AG04449 (cell line): Measurements from ENCODE around the gene TIMMDC1.
"Not testable (repeated sequence)": the region's sequence is repeated elsewhere in the genome, so short reads cannot be mapped to it uniquely, and the experiment has no call there.

Experiments used
- CTCF ChIA-PET: fragments of 350-600 bp; formaldehyde crosslinking; extraction: SDS; loops from one replicate; lab custom pipeline; 2021; ENCODE audit warnings: antibody characterized with exemption; lab: Yijun Ruan, JAX
- POLR2A ChIA-PET: fragments of 400-600, 350-600 bp; formaldehyde crosslinking; extraction: SDS; loops from one replicate; lab custom pipeline; 2020; ENCODE audit warnings: antibody characterized with exemption, inconsistent platforms; lab: Yijun Ruan, JAX
- DNase-seq: peaks from one replicate; pipeline ENCODE4 v3.0.0-alpha.2; 2010; ENCODE audit warnings: low read depth, low spot score
- H3K4me3 ChIP-seq: 2 replicates; pipeline ENCODE4 v1.5.1; 2011; ENCODE audit warnings: low read depth, mild to moderate bottlenecking, control low read depth, low read length
- TF ChIP-seq, protein P1 (sequence below): IDR thresholded peaks from one replicate; pipeline ENCODE4 v1.5.1; 2011; ENCODE audit warnings: mild to moderate bottlenecking, moderate library complexity, low read length, control low read depth, inconsistent platforms; ENCODE audit not compliant: insufficient read depth; ENCODE audit errors: missing control alignments

The TIMMDC1 gene

DNA sequence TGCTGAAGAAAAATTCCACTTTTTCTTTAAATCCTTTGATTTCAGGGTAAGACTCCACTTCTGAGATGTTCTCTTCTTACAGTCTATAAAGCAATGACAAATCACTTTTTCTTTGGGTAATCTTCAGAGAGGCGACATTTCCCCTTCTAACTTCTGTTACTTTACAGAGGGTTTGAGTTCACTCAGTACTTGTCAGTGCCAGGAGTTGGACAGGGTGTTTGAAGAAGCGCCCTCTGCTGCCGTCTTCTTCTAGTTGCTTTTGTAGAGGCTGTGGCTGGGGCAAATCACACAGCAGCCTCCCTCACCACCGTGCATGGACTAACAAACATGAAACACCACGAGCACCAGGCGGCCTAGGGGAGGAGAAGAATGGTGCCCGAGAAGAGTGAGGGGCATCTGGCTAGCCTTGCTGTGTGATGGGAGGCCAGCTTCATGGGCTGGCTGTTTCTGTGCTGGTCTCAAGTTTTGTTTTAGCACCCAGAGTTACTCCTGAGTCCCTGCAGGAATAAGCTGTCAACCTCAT, 61.2 kb downstream of the TIMMDC1 start, which contains the start of gene CD80:
Gene CD80, minus strand, starts transcription at position 174 of the 523 bp plus-strand sequence. CDS start 1,886 bp downstream, outside the sequence.
- POLR2A ChIA-PET = no interaction called here
- TF ChIP-seq, protein P1, sequence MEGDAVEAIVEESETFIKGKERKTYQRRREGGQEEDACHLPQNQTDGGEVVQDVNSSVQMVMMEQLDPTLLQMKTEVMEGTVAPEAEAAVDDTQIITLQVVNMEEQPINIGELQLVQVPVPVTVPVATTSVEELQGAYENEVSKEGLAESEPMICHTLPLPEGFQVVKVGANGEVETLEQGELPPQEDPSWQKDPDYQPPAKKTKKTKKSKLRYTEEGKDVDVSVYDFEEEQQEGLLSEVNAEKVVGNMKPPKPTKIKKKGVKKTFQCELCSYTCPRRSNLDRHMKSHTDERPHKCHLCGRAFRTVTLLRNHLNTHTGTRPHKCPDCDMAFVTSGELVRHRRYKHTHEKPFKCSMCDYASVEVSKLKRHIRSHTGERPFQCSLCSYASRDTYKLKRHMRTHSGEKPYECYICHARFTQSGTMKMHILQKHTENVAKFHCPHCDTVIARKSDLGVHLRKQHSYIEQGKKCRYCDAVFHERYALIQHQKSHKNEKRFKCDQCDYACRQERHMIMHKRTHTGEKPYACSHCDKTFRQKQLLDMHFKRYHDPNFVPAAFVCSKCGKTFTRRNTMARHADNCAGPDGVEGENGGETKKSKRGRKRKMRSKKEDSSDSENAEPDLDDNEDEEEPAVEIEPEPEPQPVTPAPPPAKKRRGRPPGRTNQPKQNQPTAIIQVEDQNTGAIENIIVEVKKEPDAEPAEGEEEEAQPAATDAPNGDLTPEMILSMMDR = peak; percentile 45
- peak; percentile 5 for DNase-seq

DNA sequence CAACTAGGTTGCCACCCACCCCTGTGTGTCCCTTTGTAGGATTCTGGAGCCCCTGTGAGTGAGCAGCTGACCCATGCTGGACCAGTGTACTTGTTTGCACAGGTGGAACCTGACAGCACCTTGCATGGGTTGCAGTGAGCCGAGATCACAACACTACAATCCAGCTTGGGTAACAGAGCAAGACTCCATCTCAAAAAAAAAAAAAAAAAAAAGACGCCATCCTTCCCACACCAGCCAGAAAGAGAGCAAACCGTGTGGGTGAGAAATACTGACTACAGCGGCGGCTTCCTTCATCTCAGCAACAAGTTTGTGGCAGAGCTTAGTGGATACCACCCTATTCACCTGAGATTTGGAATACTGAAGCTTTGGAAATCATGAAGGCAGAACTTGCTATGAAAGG, 61.8 kb downstream of the TIMMDC1 start:
- TF ChIP-seq, protein P1 = no peak
- H3K4me3 ChIP-seq = no peak overlapping the region
- ChIA-PET POLR2A (no interaction called here), CTCF (interaction anchor here (1.1 to 2.2 kb wide), 3 partner anchors 9 to 31 kb away, joined by 3 to 9 read pairs (median 4); no protein-coding TSS in a partner anchor)
- DNase-seq = no peak

More for the DNA sequence above, 61.2 kb downstream of the TIMMDC1 start, which contains the start of gene CD80:
- H3K4me3 ChIP-seq = no peak within 1 kb of the TSS
- CTCF ChIA-PET = interaction anchor here (0.8 to 2.2 kb wide), 7 partner anchors 9 to 83 kb away, joined by 3 to 9 read pairs (median 3); no protein-coding TSS in a partner anchor

DNA sequence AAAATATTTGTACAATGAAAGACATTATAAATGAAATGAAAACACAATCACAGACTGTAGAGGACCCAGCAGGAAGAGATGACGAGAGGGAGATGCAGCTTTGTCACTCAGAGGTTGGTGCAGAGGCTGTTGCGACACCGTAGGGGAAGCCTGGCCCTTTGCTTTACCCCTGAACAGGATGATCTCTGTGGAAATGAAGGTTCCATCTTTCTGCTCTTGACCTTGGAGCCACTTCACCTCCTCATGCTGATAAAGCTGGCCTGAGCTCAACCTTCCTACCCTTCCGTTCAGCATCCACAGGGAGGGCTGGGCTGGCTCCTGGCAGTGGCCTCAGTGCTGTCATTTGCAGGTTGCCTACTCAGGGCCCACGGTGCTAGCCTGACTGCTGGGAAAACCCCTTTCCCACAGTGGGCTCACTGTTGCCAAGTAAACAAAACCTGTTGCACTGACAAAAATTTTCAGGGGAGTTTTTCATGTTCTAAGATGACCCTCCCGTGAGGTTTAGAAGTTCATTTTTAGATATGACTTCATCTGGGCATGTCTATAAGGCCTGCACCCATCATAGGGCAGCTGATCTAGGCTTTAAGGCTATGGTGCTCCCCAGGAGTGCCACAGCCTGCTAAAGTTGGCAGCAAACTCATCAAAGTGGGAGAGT, 64.1 kb downstream of the TIMMDC1 start:
- TF ChIP-seq, protein P1 = no peak
- CTCF ChIA-PET = no interaction called here
- no peak for DNase-seq
- POLR2A ChIA-PET = no interaction called here
- H3K4me3 ChIP-seq = no peak overlapping the region

DNA sequence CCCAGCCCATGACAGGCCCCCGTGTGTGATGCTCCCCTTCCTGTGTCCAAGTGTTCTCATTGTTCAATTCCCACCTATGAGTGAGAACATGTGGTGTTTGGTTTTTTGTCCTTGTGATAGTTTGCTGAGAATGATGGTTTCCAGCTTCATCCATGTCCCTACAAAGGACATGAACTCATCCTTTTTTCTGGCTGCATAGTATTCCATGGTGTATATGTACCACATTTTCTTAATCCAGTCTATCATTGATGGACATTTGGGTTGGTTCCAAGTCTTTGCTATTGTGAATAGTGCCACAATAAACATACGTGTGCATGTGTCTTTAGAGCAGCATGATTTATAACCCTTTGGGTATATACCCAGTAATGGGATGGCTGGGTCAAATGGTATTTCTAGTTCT, 65.0 kb downstream of the TIMMDC1 start:
- H3K4me3 ChIP-seq, DNase-seq, CTCF ChIA-PET, POLR2A ChIA-PET: not testable (repeated sequence)

DNA sequence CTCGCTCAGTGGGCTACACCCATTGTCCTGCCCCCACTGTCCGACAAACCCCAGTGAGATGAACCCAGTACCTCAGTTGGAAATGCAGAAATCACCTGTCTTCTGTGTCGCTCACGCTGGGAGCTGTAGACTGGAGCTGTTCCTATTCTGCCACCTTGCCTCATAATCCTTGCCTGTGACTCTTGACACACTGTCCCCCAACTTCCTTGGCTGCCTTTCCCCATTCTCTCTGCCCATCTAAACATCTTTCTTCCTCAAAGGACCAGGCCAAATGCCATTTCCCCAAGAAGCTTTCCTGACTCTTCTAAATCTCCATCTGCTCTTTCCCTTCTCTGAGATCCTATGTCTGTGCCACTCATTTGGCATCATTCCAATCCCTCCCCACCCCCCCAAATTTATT, 70.8 kb downstream of the TIMMDC1 start:
- CTCF ChIA-PET = interaction anchor here (1.2 kb wide), 1 partner anchor 10 kb away, joined by 3 read pairs; the partner anchor contains the start of gene CD80
- POLR2A ChIA-PET = no interaction called here
- no peak overlapping the region for H3K4me3 ChIP-seq
- DNase-seq = no peak
- TF ChIP-seq, protein P1 = no peak

DNA sequence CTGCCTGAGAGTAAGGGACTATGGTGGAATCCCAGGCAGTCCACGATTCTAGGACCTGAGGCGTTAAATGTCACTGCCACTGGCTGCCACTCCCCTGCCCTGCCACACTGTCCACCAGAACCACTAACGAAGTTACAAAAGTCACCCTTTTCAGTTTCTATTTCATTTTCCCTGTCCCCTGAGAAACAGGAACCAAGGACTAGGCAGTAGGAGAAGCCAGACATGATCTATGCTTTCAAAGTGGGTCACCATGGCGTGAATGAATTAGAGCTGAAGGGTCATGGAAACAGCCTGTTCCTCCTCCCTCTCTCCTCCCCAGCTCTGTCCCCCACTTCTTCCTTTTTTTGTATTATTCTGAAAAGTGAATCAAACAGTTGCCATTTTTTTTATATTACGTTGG, 71.9 kb downstream of the TIMMDC1 start:
- CTCF ChIA-PET = interaction anchor here (1.2 kb wide), 1 partner anchor 11 kb away, joined by 3 read pairs; the partner anchor contains the start of gene CD80

More for the DNA sequence above, 71.9 kb downstream of the TIMMDC1 start:
- TF ChIP-seq, protein P1 = no peak
- DNase-seq = no peak
- no peak overlapping the region for H3K4me3 ChIP-seq
- POLR2A ChIA-PET = no interaction called here
